ENCODE results near the gene SENP6.
"Not testable (repeated sequence)": the region's sequence is repeated elsewhere in the genome, so short reads cannot be mapped to it uniquely, and the experiment has no call there.

SENP6 gene

DNA sequence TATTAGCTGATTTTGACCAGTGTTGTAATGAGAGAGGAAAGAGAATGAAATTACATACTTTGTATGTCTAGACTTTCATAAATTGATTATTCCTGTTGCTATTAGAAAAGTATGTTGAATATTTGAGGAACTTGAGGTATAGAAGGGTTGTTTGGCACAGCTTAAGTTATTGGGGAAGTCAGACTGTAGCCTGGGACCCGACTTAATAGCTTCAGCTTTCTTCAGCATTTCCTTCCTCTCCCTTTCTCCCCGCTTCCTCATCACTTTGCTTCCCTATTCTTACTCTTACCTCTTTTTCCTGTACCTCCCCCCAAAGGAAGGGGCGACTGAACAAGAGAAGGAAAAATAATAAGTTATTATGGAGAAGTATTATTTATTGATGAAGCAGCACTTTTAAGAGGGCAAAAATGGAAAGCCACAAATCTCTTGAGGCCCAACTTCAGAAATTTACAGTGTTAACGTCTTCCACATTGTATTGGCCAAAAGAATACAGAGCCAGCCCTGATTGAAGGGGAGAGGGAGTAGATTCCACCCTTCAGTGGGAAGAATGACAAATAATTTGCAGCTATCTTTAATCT, 7.4 kb downstream of the SENP6 start:
- no peak for DNase-seq

GRCh38 chr6:75609639-75610590, 8.2 kb downstream of the SENP6 start:
- DNase-seq: no peak

DNA sequence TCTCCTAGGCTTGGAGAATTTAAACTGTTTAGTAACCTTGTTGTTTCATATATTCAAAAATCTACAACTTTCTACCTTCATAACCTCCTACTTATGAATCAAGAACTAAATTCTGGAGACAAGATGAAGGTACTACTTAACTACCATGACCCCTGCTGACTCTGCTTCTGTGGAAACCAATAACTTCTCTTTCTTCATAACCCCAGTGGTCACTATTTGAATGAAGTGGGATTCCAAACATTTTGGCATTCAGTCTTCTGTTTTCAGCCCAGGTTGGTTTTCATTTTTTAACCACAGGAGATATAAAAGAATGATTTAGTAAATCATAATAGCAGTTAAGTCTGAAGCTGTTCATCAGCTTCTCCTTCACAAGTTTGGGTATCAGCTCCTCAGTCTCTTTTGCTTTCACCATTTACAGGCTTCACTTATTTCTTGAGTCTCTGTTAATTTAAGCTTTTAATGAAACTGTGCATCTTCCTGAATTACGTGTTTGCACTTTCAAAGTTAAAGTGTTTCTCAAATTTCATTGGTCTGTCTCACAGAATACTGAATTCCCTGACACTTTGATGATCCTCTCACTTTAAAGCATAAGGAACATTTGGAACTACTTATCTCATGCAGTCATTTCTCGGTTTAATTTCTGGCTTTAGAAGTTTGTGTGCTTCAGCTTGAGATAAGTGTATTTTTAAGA, 9.5 kb downstream of the SENP6 start:
- no peak for DNase-seq

- DNase-seq: peak; percentile 62
Observed at GRCh38 chr6:75611702-75612375, 10.2 kb downstream of the SENP6 start.

- no peak for DNase-seq
Observed at GRCh38 chr6:75612434-75612833, 10.8 kb downstream of the SENP6 start.

DNA sequence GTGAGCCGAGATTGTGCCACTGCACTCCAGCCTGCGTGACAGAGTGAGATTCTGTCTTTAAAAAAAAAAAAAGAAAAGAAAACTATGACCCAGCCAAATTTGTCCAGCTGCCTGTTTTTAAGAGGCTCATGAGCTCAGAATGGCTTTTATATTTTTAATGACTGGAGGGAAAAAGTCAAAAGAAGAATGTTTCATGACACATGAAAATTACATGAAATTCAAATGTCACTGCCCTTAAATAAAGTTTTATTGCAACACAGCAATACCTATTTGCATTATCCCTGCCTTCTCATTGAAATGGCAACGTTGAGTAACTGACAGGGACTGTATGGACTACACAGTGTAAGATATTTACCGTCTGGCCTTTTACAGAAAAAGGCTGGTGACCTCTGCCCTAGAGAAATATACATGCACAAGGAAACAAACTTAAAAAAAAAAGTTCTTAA, 11.4 kb downstream of the SENP6 start:
- DNase-seq: no peak

DNA sequence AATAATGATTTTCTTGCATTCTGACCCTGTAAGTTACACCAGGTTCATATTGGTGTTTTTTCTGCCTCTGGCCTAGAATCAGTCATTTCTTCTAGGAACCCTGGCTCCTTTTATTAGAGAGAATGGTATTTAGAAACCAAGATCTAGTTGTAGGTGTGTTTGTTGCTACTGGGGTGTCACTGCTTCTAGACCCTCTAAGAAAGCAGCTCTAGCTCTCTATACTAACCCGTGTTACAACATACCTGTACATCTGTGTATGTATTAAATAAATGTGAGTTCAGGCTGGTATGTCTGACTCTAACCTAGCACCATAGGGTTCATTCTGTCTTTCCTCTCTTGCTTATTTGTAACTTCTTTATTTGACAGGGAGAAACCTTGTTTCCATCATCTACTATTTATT, 16.8 kb downstream of the SENP6 start:
- DNase-seq: no peak

- DNase-seq: no peak
Observed at GRCh38 chr6:75619230-75619899, 17.7 kb downstream of the SENP6 start.

DNA sequence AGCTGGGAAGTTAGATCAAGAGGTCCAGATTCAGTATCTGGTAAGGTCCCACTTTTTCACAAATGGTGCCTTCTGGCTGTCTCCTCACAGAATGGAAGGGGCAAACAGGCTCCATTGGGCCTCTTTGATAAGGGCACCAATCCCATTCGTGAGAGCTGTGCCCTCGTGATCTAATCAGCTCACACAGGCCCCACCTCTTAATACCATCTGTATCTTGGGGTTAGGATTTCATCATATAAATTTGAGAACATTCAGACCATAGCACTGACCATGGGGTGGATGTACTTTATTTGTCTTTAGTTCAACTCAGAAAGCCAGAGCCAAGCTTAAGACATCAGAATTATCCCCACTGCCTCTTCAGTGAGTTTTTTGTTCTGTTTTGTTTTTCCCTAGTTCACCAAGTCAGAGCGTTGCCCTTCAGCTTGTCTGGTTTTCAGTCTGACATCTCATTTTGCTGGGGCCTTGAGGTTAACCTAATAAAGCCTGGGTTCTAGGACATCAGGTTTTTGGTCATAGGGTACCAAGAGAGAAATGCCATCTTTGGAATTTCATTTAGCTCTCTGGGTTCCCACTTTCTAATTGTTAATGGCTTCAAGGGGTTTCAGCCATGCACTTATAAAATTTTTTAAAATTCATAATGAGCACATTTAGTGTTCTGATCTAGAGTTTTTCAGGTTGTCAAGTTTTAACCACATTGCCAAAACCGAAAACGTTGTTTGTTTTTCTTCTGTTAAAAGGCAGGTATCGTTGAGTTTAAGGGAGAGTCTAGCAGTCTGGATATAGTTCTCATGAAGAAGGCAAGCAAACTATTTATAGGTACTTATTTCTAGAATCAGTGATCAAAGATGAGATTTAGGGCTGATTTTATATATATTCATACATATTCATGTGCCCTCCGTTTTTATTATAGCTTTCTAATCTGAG, 19.0 kb downstream of the SENP6 start:
- no peak for DNase-seq

DNA sequence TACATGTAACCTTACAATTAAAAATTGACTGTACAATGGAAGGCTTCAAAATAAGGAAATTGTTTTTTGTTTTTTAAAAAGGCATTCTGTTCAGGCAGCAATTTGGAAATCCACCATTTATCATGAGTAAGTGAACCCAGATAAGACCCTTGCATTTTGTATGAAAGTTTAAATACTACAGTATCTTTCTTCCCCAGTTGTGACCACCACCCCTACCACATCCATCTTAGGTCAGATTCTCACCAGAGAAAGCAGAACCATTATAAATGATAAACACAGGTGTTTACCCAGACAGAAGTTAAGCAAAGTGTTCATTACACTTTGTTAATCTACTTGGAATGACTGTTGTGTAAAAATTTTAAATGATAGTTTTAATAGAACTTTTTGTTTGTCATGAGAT, 20.2 kb downstream of the SENP6 start:
- DNase-seq: no peak

GRCh38 chr6:75623491-75623890, 21.8 kb downstream of the SENP6 start:
- DNase-seq: no peak

- DNase-seq: no peak
Observed at GRCh38 chr6:75624335-75624734, 22.7 kb downstream of the SENP6 start.

DNA sequence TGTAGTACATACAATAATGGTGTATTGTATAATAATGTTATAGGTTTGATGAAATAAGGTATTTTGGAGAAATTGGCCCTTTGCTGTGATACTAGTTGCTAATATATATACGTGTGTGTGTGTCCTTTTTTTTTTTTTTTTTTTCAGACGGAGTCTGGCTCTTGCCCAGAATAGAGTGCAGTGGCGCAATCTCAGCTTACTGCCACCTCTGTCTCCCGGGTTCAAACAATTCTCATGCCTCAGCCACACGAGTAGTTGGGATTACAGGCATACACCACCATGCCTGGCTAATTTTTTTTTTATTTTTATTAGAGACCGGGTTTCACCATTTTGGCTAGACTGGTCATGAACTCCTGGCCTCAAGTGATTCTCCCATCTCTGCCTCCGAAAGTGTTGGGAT, 23.3 kb downstream of the SENP6 start:
- no peak for DNase-seq

DNA sequence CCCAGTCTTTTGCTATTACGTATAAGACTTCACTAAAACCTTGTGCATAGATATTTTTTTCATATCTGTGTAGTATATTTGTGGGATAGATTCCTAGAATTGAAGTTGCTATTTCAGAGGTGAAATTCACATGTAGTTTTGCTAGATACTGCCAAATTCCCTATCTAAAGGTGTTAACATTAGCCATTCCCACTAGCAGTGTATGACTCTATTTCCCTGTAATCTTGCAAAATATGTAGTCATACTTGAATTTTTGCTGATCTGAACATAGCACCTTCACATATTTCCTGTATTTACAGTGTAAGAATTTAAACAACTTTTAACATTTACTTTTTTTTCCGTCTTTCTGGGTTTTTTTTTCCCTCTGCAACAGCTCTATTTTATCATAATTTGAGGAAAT, 24.9 kb downstream of the SENP6 start:
- no peak for DNase-seq

DNA sequence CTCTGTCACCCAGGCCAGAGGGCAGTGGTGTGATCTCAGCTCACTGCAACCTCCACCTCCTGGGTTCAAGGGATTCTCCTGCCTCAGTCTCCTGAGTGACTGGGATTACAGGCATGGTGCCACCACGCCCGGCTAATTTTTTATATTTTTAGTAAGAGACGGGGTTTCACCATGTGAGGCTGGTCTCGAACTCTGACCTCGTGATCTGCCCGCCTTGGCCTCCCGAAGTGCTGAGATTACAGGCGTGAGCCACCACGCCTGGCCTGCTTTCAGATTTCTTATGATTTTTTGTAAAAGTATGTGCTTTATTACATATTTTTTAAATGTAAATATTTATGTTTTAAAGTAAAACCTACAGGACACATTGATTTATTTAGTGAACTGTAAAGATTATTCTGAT, 26.0 kb downstream of the SENP6 start:
- not testable (repeated sequence) for DNase-seq

GRCh38 chr6:75631859-75632635, 30.4 kb downstream of the SENP6 start:
- no peak for DNase-seq

- DNase-seq: no peak
Observed at GRCh38 chr6:75633045-75633444, 31.4 kb downstream of the SENP6 start.

DNA sequence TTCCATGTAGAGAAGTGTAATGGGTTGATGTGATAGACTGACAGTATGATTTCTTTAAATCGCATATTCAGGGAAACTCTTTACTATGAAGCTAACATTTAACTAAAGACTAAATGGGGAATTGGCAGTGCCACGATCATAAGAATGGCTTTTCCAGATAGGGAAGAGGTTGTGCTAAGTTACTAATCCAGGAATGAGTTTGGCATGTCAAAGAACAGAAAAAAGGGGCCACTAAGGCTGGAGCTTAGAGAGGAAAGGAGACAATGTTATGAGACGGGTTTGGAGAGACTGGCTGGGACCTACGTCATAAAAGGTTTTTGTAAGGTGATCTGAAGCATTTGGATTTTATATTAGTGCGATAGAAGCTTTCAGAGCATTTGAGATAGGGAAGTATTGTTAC, 40.6 kb downstream of the SENP6 start:
- DNase-seq: no peak

- DNase-seq: no peak
Observed at GRCh38 chr6:75643173-75643572, 41.5 kb downstream of the SENP6 start.

GRCh38 chr6:75656479-75656878, 54.8 kb downstream of the SENP6 start:
- DNase-seq: no peak

DNA sequence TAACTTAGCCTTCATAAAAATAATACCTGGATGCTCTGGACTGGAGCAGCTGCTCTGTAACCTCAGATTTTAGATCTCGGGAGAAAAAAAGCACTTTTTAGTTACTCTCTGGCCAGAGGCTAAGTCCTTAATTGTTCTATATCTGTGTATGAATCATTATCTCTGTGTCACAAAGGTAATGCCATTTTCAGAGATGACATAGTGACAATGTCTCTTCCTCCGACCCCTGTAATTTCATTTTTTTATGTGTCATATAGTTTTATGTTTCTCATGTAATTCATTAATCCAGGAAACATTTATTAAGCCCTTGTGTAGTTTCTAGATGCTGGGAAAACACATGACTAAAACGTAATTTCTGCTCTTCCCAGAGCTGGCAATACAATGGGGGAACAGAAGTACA, 55.6 kb downstream of the SENP6 start:
- DNase-seq: no peak

All from stimulated activated CD4-positive, alpha-beta T cell treated with anti-CD3 and anti-CD28 coated beads, Interleukin-1b, Interleukin-23, amount 100 ng/mL, for 48 hours (primary cell).